CD4-positive, alpha-beta T cell treated with Interleukin-4 for 4 hours (primary cell): ENCODE results near the gene TBC1D23.
"Not testable (repeated sequence)": the region's sequence is repeated elsewhere in the genome, so short reads cannot be mapped to it uniquely, and the experiment has no call there.

Source experiments
- DNase-seq: peaks from one replicate; pipeline ENCODE4 v3.0.0-alpha.2; 2020

The TBC1D23 gene

GRCh38 chr3:100310355-100310965, 49.7 kb downstream of the TBC1D23 start:
- DNase-seq, result no peak

- no peak for DNase-seq
Measured at GRCh38 chr3:100311011-100311410, 50.2 kb downstream of the TBC1D23 start.

DNA sequence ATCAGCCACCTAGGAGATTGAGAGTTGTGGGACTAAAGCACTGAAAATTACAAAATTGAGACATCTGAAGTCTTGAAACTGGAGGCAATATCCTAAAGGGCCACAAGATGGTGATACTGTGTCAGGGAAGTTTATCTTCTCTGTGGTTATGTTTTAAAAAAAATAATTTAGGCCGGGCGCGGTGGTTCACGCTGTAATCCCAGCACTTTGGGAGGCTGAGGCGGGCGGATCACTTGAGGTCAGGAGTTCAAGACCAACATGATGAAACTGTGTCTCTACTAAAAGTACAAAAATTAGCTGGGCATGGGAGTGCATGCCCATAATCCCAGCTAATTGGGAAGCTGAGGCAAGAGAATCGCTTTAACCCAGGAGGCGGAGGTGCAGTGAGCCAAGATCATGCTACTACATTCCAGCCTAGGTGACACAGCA, 55.9 kb downstream of the TBC1D23 start:
- peak; percentile 65 for DNase-seq

GRCh38 chr3:100317912-100318311, 57.1 kb downstream of the TBC1D23 start:
- DNase-seq, result peak; percentile 6

DNA sequence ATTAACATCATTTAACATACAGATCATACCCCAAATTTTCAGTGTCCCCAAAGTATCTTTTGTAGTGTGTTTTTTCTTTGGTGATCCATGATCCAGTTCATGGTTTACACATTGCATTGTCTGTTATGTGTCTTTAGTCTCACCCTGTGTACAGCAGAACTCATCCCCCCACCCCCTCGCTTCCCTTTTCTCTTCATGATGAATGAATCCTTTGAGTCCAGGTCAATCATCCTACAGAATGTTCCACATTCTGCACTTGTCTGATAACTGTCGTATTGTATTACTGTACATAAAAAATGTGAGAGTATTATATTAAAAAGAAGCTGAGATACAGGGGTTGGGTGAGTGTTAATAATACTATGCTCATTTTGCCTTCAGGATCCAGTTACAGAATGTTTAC, 59.2 kb downstream of the TBC1D23 start:
- no peak for DNase-seq

DNA sequence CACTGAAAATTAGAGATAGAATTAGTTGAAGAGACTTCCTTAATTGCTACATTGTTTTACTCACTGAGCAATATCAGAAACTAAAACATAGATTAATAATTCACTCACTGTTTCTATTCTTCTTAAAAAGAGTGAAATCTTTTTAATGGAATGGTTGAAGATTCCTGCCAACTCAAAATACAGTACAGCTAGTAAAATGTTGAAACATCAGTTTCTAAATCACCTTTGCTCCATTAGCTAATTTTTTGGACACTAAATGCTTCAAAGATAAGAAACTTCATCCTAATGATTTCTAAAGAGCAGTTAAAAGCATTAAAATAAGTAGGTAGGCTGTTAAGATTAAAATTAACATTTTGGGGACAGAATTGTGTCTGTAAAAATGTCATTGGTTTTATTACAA, 63.3 kb downstream of the TBC1D23 start:
- DNase-seq, result no peak

- no peak for DNase-seq
Measured at GRCh38 chr3:100325827-100326226, 65.0 kb downstream of the TBC1D23 start.

DNA sequence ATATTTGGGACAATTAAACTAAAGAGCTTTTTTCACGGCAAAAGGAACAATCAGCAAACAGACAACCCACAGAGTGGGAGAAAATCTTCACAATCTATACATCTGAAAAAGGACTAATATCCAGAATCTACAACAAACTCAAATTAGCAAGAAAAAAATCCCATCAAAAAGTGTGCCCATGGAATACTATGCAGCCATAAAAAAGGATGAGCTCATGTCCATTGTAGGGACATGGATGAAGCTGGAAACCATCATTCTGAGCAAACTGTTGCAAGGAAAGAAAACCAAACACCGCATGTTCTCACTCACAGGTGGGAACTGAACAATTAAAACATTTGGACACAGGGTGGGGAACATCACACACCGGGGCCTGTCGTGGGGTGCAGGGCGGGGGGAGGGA, 66.6 kb downstream of the TBC1D23 start:
- not testable (repeated sequence) for DNase-seq

DNA sequence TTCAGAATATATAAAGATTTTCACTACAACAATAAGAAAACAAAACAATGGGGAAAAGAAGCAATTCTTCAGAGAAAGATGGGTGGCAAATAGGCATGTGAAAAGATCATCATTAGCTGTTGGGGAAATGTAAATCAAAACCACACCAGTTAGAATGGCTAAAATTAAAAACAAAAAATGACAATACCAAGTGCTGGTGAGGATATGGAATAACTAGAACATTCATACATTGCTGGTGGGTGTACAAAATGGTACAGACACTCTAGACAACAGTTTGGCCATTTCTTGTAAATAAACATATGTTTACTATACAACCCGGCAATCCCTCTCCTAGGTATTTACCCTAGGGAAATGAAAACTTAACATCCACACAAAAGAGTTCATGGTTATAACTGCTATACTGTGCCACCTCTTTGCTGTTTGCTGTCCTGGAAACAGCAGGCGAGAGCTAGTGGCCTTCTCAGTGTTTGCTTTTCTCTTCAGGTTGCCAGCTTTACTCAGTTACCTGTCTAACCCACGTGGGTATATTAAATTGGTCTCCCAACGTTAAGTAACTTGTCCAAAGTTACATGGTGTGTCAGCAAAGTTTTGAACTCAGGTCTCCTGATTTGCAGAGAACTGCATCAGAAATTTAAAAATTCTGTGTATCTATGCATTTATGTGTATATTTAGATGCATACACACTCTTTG, 69.2 kb downstream of the TBC1D23 start:
- no peak for DNase-seq

- no peak for DNase-seq
Measured at GRCh38 chr3:100330651-100331050, 69.9 kb downstream of the TBC1D23 start.

- DNase-seq, result no peak
Measured at GRCh38 chr3:100331660-100332059, 70.9 kb downstream of the TBC1D23 start.

DNA sequence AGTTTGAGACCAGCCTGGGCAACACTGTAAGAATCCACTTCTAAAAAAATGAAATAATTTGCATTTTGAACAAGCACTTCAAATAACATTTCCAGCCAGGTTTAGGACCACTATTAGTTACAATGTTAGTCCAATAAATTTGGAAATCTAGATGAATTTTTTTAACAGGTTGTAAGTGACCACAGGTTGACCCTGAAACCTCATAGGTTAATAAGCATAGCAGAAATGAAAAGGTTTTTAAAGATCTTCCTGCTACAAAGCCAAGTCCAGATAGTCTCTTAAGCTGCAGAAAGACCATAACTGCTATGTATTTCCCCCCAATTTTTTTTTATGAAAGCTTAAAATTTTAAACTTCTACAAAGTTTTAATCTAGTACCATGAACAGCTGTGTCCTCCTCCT, 72.3 kb downstream of the TBC1D23 start:
- no peak for DNase-seq

- DNase-seq, result no peak
Measured at GRCh38 chr3:100333970-100334487, 73.2 kb downstream of the TBC1D23 start.

DNA sequence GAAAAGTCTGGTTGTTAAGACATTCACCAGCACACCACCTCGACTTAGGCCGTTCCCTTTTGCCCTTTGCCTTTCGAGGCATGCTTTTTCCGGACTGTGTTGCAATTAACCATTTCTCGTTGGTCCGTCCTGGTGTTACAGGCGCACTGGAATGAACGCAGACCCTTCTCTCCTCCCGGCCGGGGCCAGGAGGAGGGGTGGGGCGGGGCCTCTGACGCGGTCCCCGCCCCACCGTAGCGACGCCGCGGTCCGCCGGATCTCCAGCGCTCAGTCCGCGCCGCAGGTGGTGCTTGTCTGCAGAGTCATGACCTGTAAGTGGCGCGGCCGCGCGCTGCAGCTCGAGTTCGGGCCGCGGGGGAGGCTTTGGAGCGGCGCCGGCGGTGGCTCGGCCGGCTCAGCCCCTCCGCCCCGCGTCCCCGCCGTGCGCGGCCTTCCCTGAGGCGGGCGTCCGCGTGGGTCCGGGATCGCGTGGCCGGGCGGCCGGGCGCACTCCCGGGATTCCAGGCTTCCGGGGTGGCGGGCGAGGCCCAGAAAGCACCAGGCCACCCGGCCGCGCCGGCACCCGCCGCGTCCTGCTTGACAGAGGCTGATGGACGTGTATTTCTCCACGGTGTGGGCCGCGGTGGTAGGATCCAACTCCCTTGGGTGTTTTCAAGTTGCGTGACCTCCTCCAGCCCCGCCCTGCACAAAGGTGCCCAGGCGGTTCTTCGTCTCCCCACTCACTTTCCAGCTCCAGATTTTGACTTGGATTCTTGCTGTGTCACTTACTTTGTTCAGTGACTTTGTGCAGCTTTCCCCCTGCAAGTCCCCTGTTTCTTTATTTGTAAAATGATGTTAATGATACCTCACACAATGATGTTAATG, 73.9 kb downstream of the TBC1D23 start, which contains the start of gene NIT2:
NIT2 (plus strand) TSS at position 270 of the 864 bp plus-strand sequence; CDS start at position 305, 35 bp downstream.
- peak; percentile 73 for DNase-seq

GRCh38 chr3:100335434-100335833, 74.6 kb downstream of the TBC1D23 start:
- peak; percentile 21 for DNase-seq

GRCh38 chr3:100336229-100336628, 75.4 kb downstream of the TBC1D23 start:
- not testable (repeated sequence) for DNase-seq

DNA sequence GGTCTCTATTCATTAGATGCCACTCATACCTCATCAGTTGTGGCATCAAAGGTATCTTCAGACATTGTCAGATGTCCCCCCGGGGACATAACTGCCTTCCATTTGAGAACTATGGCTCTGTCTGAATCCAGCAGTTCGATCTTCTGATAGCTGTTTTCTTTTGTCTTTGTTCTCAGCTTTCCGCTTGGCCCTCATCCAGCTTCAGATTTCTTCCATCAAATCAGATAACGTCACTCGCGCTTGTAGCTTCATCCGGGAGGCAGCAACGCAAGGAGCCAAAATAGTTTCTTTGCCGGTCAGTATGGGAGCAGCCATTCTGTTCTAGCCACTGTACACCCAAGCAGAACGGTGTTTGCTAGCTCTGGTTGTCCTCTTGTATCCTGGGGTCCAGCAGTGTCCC, 78.1 kb downstream of the TBC1D23 start:
- no peak for DNase-seq

DNA sequence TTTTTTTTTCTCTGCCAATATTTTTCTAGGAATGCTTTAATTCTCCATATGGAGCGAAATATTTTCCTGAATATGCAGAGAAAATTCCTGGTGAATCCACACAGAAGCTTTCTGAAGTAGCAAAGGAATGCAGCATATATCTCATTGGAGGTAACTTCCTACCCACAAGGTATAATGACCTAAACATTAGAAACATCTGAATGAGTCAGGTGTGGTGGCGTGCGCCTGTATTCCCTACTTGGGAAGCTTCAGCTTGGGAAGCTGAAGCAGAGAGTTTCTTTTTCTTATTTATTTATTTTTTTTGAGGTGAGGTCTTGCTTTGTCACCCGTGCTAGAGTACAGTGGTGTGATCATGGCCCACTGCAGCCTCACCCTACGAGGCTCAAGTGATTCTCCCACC, 79.0 kb downstream of the TBC1D23 start:
- no peak for DNase-seq

GRCh38 chr3:100340527-100340926, 79.7 kb downstream of the TBC1D23 start:
- DNase-seq, result no peak

DNA sequence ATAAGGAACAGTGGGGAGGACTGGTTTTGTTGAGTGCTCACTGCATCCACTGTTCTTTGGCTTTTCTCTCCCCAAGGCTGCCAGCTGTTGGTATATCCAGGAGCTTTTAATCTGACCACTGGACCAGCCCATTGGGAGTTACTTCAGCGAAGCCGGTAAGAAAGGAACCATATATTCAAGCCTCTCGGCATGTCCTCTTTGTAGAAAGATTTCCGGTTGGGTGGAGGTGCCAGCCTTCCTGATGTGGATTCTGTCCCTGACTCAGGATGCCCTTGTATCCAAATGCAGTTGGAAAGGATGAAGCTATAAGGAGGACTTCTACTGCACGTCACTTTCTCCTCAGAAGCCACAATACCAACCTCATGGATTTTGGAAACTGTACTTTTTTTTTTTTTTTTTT, 87.9 kb downstream of the TBC1D23 start:
- no peak for DNase-seq

DNA sequence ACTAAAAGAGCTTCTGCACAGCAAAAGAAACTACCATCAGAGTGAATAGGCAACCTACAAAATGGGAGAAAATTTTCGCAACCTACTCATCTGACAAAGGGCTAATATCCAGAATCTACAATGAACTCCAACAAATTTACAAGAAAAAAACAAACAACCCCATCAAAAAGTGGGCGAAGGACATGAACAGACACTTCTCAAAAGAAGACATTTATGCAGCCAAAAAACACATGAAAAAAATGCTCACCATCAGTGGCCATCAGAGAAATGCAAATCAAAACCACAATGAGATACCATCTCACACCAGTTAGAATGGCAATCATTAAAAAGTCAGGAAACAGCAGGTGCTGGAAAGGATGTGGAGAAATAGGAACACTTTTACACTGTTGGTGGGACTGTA, 91.0 kb downstream of the TBC1D23 start:
- DNase-seq, result not testable (repeated sequence)

GRCh38 chr3:100352296-100353231, 91.8 kb downstream of the TBC1D23 start:
- DNase-seq, result no peak
